HepG2 (cell line): Measurements from ENCODE around the gene PCDHGA2. TPM values are rescaled to one million over a fixed set of nuclear protein-coding genes. Genes with fewer than 3 reads are reported as not detected.

ENCODE experiments used
- ATAC-seq: fragments of 200-7000 bp; cut with Tn5 transposase; 3 replicates; pipeline ENCODE4 v1.9.1; 2020; ENCODE audit warnings: mild to moderate bottlenecking, moderate library complexity
- BruUV-seq: library from RNA; stranded (reverse); fragments of 400-500 nt; replicated peaks from 2 replicates; lab custom pipeline; 2021; lab: Mats Ljungman, UMichigan
- CTCF ChIA-PET: fragments of 300-600 bp; formaldehyde crosslinking; extraction: SDS; loops from one replicate; lab custom pipeline; 2021; ENCODE audit warnings: low total read pairs, inconsistent platforms, low intra/inter-chr PET ratio; lab: Yijun Ruan, JAX
- POLR2A ChIA-PET: fragments of 350-600 bp; sonication (Branson Sonifier 250); formaldehyde crosslinking; loops from one replicate; lab custom pipeline; 2020; ENCODE audit warnings: antibody characterized with exemption, inconsistent platforms; lab: Yijun Ruan, JAX
- DNase-seq: peaks from one replicate; pipeline ENCODE4 v3.0.0-alpha.2; 2015; ENCODE audit warnings: low spot score
- FAIRE-seq: peaks from 3 replicates; lab custom pipeline; 2011; peaks lifted over from hg19 to GRCh38; lab: Jason Lieb, UNC
- H2AFZ ChIP-seq: one replicate; pipeline ENCODE4 v1.6.1; 2011; ENCODE audit warnings: low read length, inconsistent platforms
- H3K27ac ChIP-seq: fragments of 300-600 bp; 3 replicates; pipeline ENCODE4 v1.8.0; 2011; ENCODE audit warnings: mixed run types, mild to moderate bottlenecking, mixed read lengths, low read length, inconsistent platforms; ENCODE audit not compliant: insufficient read depth; ENCODE audit errors: extremely low read length
- H3K27me3 ChIP-seq, 2 experiments: fragments of 200-600 bp in 1 of 2; 2 replicates in 1 of 2; 3 replicates in 1 of 2; pipeline versions ENCODE4 v1.6.0 to v1.8.0; 2011; ENCODE audit warnings: low read length in 2 of 2, mild to moderate bottlenecking in 2 of 2, moderate library complexity in 2 of 2, inconsistent platforms in 1 of 2; ENCODE audit not compliant: insufficient read depth in 2 of 2, control insufficient read depth in 1 of 2
- H3K36me3 ChIP-seq, 2 experiments: fragments of 200-600 bp in 1 of 2; replicated peaks in 1 of 2; 2 replicates in 1 of 2; 3 replicates in 1 of 2; pipeline versions ENCODE4 v1.5.1 to v1.8.0; 2011; ENCODE audit warnings: low read length in 2 of 2, inconsistent platforms in 1 of 2; ENCODE audit not compliant: insufficient read depth in 2 of 2, control insufficient read depth in 1 of 2
- H3K4me1 ChIP-seq: 2 replicates; pipeline ENCODE4 v1.5.1; 2012; ENCODE audit warnings: low read length, inconsistent platforms; ENCODE audit not compliant: insufficient read depth
- H3K4me2 ChIP-seq: 2 replicates; pipeline ENCODE4 v1.6.0; 2011; ENCODE audit warnings: low read depth, low read length, inconsistent platforms
- H3K4me3 ChIP-seq, 3 experiments: fragments of 200-600 bp in 1 of 3; sonication (generic), shearing (Covaris generic) in 1 of 3; replicated peaks in 1 of 3; 2 replicates each; pipeline ENCODE4 v1.5.1; 2011 to 2016; ENCODE audit warnings: low read length in 3 of 3, inconsistent platforms in 2 of 3, low read depth in 2 of 3, mild to moderate bottlenecking in 2 of 3, control low read depth in 1 of 3, mixed read lengths in 1 of 3; ENCODE audit not compliant: insufficient read depth in 1 of 3
- H3K79me2 ChIP-seq: one replicate; pipeline ENCODE4 v1.6.1; 2011; ENCODE audit warnings: low read length, inconsistent platforms; ENCODE audit not compliant: insufficient read depth
- H3K9ac ChIP-seq: 2 replicates; pipeline ENCODE4 v1.6.0; 2011; ENCODE audit warnings: mild to moderate bottlenecking, low read depth, low read length, inconsistent platforms; ENCODE audit not compliant: insufficient read depth
- H3K9me3 ChIP-seq: 2 replicates; pipeline ENCODE4 v1.5.1; 2012; ENCODE audit warnings: mild to moderate bottlenecking, low read length
- H4K20me1 ChIP-seq: 2 replicates; pipeline ENCODE4 v1.6.0; 2011; ENCODE audit warnings: inconsistent platforms, mild to moderate bottlenecking, low read length, moderate library complexity; ENCODE audit not compliant: insufficient read depth
- DNMT1 ChIP-seq: sonication (generic); formaldehyde crosslinking; IDR thresholded peaks from 2 replicates; pipeline ENCODE4 v1.5.1; 2020; ENCODE audit warnings: mild to moderate bottlenecking, missing genetic modification reagents
- IKZF1 ChIP-seq: fragments of 450-650 bp; IDR thresholded peaks from 2 replicates; pipeline ENCODE4 v1.7.1; 2016
- TFDP1 ChIP-seq: IDR thresholded peaks from 2 replicates; pipeline ENCODE4 v1.6.1; 2016; ENCODE audit warnings: missing compliant biosample characterization, missing genetic modification reagents, borderline replicate concordance
- ZBTB43 ChIP-seq: sonication (generic); formaldehyde crosslinking; conservative IDR thresholded peaks from 2 replicates; pipeline ENCODE4 v1.4.0; 2020; ENCODE audit warnings: missing genetic modification reagents
- ZNF20 ChIP-seq: sonication (generic); formaldehyde crosslinking; IDR thresholded peaks from 2 replicates; pipeline ENCODE4 v1.4.0; 2020; ENCODE audit warnings: mild to moderate bottlenecking, moderate library complexity, missing genetic modification reagents
- WGBS: methylation state at CpG from one replicate; pipeline ENCODE4 v1.1.6; 2017; ENCODE audit warnings: low lambda C conversion rate; 5-methylcytosine and 5-hydroxymethylcytosine counted together
- in situ Hi-C: cut with HindIII; loops from 2 replicates; pipeline ENCODE4 v1.10.0; 2017; ENCODE audit warnings: low pct_unique_long_range_greater_than_20kb; ENCODE audit not compliant: extremely low pct_ligation_motif_present
- intact Hi-C: fragments of 100-400 bp; cut with micrococcal nuclease; formaldehyde crosslinking; loops from one replicate; pipeline ENCODE4 v1.10.0; 2022; ENCODE audit not compliant: unreplicated experiment
- polyA plus RNA-seq, 8 experiments: library from polyadenylated mRNA; depleted of rRNA in 3 of 8; stranded (reverse) in 7 of 8; unstranded in 1 of 8; fragments of >200 nt; fragmentation: Illumina TruSeq in 4 of 8; extraction: Trizol in 4 of 8; gene quantifications; 2 replicates each; pipeline versions ENCODE4 v1.2.1 to v1.2.3, GENCODE V29; 2011 to 2016; ENCODE audit warnings: low read depth in 4 of 8, missing spikeins in 1 of 8, mixed read lengths in 1 of 8; ENCODE audit not compliant: insufficient read depth in 1 of 8
- total RNA-seq, 5 experiments: library from RNA; depleted of rRNA; stranded (reverse); fragments of >200 nt; fragmentation: Illumina TruSeq; extraction: Trizol; gene quantifications; 2 replicates each; pipeline ENCODE4 v1.2.3, GENCODE V29; 2016; ENCODE audit warnings: low read depth in 1 of 5
- TF ChIP-seq, protein P1 (sequence below), 2 experiments: sonication (generic) in 1 of 2; formaldehyde crosslinking in 1 of 2; IDR thresholded peaks; 2 replicates each; pipeline versions ENCODE4 v1.6.1 to v1.9.0; 2014 to 2022; ENCODE audit warnings: antibody characterized with exemption in 1 of 2, borderline replicate concordance in 1 of 2, inconsistent platforms in 1 of 2, low read depth in 1 of 2, missing genetic modification reagents in 1 of 2

The PCDHGA2 gene
- total and polyA plus RNA-seq, 2 of the 13 experiments (the other 11 are each of a cell fraction or from before 2014, with no cell fraction given), result 0.04 to 0.11 TPM

DNA sequence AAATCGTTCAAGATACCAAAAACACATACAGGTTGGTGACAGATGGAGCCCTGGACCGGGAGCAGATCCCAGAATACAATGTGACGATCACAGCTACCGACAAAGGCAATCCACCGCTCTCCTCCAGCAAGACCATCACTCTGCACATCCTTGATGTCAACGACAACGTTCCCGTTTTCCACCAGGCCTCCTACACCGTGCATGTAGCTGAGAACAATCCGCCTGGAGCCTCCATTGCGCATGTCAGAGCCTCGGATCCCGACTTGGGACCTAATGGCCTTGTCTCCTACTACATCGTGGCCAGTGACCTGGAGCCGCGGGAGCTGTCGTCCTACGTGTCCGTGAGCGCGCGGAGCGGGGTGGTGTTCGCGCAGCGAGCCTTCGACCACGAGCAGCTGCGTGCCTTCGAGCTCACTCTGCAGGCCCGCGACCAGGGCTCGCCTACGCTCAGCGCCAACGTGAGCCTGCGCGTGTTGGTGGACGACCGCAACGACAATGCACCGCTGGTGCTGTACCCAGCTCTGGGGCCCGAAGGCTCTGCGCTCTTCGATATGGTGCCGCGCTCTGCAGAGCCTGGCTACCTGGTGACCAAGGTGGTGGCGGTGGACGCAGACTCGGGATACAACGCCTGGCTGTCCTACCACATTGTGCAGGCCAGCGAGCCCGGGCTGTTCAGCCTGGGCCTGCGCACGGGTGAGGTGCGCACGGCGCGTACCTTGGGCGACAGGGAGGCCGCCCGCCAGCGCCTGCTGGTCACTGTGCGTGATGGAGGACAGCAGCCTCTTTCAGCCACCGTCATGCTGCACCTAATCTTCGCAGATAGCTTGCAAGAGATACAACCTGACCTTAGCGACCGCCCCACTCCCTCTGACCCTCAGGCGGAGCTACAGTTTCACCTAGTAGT, 33.3 kb downstream of the PCDHGA2 start:
- CTCF ChIA-PET, result no interaction called here
- WGBS, result 73% methylated on average over 40 of the region's 69 CpGs
- peaks cover 53% of the 10 kb centered on the region for H3K9me3 ChIP-seq
- no peak for FAIRE-seq
- TF ChIP-seq, protein P1, sequence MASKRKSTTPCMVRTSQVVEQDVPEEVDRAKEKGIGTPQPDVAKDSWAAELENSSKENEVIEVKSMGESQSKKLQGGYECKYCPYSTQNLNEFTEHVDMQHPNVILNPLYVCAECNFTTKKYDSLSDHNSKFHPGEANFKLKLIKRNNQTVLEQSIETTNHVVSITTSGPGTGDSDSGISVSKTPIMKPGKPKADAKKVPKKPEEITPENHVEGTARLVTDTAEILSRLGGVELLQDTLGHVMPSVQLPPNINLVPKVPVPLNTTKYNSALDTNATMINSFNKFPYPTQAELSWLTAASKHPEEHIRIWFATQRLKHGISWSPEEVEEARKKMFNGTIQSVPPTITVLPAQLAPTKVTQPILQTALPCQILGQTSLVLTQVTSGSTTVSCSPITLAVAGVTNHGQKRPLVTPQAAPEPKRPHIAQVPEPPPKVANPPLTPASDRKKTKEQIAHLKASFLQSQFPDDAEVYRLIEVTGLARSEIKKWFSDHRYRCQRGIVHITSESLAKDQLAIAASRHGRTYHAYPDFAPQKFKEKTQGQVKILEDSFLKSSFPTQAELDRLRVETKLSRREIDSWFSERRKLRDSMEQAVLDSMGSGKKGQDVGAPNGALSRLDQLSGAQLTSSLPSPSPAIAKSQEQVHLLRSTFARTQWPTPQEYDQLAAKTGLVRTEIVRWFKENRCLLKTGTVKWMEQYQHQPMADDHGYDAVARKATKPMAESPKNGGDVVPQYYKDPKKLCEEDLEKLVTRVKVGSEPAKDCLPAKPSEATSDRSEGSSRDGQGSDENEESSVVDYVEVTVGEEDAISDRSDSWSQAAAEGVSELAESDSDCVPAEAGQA (IDR thresholded peaks at IDR 0.05; ENCODE audit: low read depth), result no peak
- TF ChIP-seq, protein P1 (CRISPR knock-in tag; IDR thresholded peaks at IDR 0.05; ENCODE audit: borderline replicate concordance), result no peak
- TF ChIP-seq ZNF20 (CRISPR knock-in tag), result no peak
- no peak for TF ChIP-seq ZBTB43 (CRISPR knock-in tag)
- 0 out of 2 replicates have a peak, but pooled peaks have one; percentile 57 for TF ChIP-seq DNMT1 (CRISPR knock-in tag)
- no peak for TF ChIP-seq TFDP1
- no peak for TF ChIP-seq IKZF1
- TF ChIP-seq, all 625 proteins: peak for 1
- H3K9ac ChIP-seq, result no peak overlapping the region
- DNase-seq (no peak), ATAC-seq (no peak)
- no peaks in the 10 kb centered on the region for H3K27me3 ChIP-seq
- intact Hi-C loops, result no loop called here
- H3K4me2 ChIP-seq, result no peak overlapping the region
- no peaks in the 10 kb centered on the region for H3K4me1 ChIP-seq
- no peaks in the 10 kb centered on the region for H4K20me1 ChIP-seq
- H3K27ac ChIP-seq, result no peak overlapping the region
- H2AFZ ChIP-seq, result no peak overlapping the region
- no peaks in the 10 kb centered on the region for H3K36me3 ChIP-seq
- H3K79me2 ChIP-seq, result no peaks in the 10 kb centered on the region
- POLR2A ChIA-PET, result no interaction called here
- in situ Hi-C loops, result no loop called here
- H3K4me3 ChIP-seq, result no peak overlapping the region
- no TSS peak for BruUV-seq
